Stimulated activated CD8-positive, alpha-beta memory T cell treated with anti-CD3 and anti-CD28 coated beads, Interleukin-4, amount 100 ng/mL, for 24 hours (primary cell): ENCODE results near the gene KIF26B.

Source experiments
- DNase-seq: peaks from one replicate; pipeline ENCODE4 v3.0.0-alpha.2; 2020; ENCODE audit warnings: low read depth

The KIF26B gene

GRCh38 chr1:245598524-245599305 lies 443.9 kb downstream of the KIF26B start:
- DNase-seq, result no peak

- no peak for DNase-seq
Measured at GRCh38 chr1:245599371-245600174, 444.8 kb downstream of the KIF26B start.

GRCh38 chr1:245600658-245601057 lies 445.9 kb downstream of the KIF26B start:
- DNase-seq, result no peak

DNA sequence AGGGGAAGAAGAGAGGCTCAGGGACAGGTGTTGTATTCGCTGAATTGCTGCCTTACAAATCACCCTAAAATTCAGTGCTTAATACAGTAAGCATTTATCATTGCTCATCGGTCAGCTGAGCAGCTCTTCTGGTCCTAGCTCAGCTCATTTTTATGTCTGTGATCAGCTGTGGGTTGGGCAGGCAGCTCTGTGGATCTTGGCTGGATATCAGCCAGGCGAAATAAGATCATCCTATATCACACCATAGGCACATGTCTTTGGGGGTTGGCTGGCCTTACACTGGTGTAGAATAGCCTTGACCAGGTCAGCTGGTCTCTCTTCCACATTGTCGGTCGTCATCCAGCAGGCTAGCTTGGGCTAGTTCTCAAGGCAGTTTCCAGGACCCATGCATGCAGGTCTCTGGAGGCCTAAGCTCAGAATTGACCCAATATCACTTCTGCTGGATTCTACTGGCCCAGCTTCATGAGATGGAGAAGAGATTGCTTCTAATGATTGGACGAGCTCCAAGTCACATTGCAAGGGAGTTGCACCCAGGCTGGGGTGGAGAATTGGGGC lies 448.6 kb downstream of the KIF26B start:
- DNase-seq, result no peak

DNA sequence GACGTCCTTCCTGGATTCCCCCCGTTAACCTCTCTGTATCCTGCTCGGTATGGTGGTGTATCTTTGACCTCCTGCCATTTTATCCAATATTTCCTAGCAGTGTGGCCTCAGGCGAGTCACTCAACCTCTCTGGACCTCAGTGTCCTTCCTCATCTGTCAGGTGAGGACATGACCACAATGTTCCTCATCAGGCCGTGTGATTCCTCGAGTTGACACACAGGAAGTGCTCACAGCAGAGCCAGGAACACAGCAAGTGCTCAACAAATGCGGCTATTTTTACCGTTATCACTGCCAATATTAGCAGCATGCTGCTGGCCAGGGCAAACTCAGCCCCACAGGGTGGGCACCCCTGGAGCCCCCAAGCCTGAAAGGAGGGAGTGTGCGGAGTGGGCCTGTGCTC lies 450.2 kb downstream of the KIF26B start:
- DNase-seq, result no peak

DNA sequence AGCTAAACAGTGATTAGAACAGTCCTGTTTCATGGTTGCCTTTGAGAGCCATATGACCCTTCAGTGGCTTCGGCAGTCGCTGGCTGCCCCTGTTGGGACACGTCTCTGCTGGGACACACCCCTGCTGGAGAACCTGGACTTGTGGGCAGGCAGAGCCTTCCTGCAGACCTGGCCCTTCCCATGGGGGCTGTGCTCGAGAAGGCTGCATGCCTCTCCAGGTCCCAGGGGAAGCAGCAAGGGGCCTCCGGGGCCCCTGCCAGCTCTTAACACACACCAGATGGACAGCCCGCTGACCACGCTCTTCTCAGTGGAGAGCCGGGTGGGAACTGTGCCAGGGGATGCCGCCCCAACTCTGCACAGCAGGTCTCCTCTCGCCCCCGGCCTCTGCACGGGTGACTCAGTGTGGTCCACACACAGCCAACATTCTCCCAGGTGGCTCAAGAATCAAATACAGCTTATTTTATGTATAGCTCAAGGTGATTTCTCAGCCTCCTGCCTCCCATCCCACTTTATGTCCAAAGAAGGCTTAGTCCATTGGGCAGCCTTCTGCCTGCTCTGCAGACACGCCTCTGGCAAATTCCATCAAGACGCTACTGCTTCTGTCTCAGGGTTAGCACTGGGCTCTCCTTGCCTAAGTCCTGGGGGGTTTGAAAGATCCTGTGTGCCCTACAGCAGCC lies 450.8 kb downstream of the KIF26B start:
- DNase-seq, result no peak

DNA sequence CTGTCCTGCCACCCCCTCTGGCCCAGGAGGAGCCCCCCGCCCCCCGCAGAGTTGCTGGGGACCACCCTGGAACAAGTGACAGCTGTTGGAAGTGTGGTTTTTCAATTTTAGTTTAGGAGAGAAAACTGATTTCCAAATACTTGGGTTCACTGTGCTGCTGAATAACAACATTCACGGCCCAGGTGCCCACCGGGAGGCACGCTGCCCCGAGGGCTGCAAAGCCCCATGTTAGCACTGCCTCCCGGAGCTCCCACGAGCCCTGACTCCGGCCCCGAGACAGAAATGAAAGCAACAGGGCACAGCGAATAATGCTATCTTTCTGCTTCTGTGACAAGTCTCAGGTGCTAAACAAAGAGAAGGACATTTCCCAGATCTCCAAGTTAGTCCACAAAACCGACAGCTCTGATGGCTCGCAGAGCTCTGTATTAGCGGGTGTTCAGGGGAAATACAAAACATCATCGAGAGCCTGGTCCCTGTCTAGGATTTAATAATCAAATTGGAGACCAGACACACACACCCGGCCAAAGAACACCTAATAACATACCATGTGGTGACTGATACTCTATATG lies 451.5 kb downstream of the KIF26B start:
- DNase-seq, result no peak

- DNase-seq, result no peak
Measured at GRCh38 chr1:245608271-245608670, 453.5 kb downstream of the KIF26B start.

GRCh38 chr1:245609354-245610150 lies 454.8 kb downstream of the KIF26B start:
- DNase-seq, result no peak

GRCh38 chr1:245611251-245611650 lies 456.5 kb downstream of the KIF26B start:
- no peak for DNase-seq

DNA sequence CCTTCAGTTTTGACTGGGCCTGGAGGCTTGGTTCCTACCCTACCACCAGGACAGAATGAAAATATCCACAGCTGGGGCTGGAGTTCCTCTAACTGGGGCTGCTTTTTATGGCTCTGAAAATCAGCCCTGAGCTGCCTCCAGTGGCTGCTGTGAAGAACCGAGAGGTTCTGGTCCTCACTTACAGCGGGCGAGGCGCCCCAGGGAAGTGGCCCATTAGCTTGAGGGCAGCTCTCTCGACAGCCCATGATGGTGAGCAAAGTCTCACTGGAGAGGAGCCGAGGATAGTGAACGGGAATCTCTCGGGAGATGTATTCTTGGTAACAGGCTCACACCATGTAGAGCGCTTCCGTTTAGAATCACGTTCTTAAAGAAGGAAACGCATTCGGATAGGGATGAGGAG lies 459.7 kb downstream of the KIF26B start:
- DNase-seq, result no peak

DNA sequence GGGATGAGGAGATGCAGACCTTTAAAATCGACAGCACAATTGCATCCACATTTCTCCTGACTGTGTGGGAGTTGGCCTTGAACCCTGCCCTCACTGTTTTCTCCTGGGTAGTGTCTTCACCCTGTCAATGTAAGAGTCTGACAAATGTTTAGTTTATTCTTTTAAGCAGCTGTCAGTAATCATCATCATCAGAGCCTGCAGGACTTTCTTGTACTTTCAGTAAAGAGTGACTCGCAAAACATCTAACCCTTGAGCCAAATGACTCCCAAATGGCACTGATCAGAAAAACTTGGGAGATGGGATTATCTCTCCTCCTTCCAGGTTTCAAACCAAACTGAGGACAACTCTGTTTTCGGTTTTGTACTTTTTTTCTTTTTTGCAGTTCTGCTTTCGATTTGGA lies 460.2 kb downstream of the KIF26B start:
- no peak for DNase-seq

DNA sequence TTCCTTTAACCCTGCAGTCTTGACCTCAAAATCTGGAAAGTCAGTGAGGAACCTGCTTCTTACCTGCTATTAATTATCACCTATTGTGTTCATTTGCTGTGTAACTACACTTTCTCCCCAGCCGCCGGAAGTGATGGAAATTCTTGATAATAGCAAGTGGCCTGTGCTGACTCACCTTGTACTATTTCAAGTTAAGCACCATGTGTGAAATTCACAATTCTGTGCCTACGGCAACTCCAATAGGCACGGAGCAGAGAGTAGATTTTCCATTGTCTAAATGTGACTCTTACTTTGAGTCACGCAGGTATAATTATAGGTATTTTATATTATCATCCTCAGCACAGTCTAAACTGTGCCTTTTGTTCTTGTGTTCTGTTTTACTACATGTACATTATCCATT lies 466.8 kb downstream of the KIF26B start:
- DNase-seq, result no peak

GRCh38 chr1:245622332-245623014 lies 467.7 kb downstream of the KIF26B start:
- DNase-seq, result no peak

GRCh38 chr1:245641384-245641783 lies 486.6 kb downstream of the KIF26B start:
- DNase-seq, result no peak

- no peak for DNase-seq
Measured at GRCh38 chr1:245645406-245645805, 490.6 kb downstream of the KIF26B start.

DNA sequence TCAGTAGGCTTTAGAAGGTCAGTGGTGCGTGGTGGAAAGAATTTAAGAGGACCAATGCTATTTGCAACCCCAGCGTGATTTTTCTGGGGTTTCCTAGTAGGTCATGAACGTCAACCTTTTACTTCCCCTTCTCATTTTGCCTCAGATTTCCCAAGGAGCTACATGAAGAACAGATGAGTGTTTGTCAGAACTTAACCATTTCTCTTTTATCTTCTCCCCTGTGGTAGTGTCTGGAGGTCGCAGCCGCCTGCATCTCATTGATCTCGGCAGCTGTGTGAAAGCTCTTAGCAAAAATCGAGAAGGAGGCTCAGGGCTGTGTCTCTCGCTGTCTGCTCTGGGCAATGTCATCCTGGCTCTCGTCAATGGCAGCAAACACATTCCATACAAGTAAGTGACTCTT lies 491.1 kb downstream of the KIF26B start:
- DNase-seq, result no peak

DNA sequence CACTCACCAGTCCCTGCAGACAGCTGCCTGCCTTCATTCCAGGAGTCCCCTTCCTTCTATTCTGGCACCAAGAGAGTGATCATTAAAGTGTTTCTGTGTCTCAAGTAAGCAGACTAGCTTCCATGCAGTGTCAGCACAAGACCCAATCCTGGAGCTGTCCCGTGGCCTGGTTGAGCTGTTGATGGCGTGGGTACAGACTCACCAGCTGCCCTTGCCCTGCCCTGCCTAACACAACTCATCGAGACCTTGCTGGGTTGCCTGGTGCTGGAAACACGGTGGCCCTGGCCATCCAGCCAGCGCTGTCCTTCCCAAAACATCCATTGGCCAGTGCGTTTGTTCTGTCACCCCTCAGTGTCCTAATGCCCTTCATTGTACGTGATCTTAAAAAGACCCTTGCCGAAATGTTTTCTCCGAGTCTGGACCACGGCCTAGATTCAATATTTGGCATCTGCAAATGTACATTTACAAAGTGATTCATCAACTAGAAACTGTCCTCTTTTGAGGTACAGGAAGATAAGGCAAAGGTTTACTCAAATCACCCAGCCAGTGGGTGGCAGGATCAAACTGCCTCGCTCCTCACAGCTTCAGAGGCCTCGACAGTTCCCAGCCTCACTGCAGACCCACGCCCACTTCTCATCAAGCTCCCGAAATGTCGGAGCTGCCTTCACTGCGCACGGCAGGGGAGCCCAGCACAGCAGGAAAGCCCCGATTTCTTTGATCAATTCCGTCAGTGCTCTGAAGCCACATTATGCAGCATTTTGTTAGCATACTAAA lies 494.2 kb downstream of the KIF26B start:
- DNase-seq, result no peak

DNA sequence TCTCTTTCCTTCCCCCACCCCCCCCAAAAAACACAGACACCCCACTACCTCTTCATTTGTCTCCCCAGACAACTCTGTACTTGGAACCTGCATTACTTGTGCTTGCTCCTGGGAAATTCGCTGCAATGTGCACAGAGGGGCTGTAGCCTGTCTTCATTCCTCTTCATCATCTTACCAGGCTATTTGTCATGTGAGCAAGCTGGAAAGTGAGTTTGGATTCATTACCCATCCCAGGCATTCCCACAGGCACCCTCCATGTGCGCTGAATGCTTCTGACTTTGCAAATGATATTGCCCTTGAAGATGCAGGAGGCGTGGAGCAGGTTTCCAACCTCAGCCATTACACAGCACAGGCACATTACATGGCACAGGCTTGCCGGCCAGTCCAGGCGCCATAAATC lies 494.9 kb downstream of the KIF26B start:
- no peak for DNase-seq

DNA sequence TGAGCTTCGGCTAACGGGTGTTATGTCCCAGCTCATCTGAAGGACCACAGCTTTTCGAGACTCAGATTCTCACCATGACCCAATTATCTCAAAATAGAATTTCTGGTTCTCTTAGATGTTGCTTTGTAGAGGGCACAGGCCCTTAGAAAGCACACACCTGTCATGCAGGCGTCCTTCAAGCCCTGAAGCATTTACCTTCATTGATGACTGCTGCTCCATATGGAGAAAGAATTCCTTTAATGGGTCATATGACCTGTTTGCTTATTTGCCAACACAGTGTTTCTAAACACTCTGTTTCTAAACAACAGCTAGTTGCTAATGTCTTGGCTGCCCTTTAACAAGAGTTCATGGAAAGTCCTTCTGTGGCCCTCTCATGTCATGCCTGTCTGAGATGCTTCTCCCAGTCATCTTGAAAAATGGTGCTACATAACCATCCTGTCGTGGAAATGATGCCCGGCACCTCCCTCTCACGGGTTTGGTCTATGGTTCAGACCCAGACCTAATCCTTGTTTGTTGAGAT lies 495.7 kb downstream of the KIF26B start:
- DNase-seq, result no peak
